GM23248 (cell line): ENCODE results near the gene CTAGE1. TPM values are rescaled to one million over a fixed set of nuclear protein-coding genes. Genes with fewer than 3 reads are reported as not detected.
A peak's percentile ranks its signal among the peaks of the same experiment; 100 is the strongest.

ENCODE experiments used
- DNase-seq: peaks from one replicate; pipeline ENCODE4 v3.0.0-alpha.2; 2015
- H2AFZ ChIP-seq: fragments of 200-600 bp; sonication (generic); 2 replicates; pipeline ENCODE4 v1.6.1; 2016; ENCODE audit warnings: antibody characterized with exemption
- H3F3A ChIP-seq: fragments of 200-600 bp; sonication (generic); 2 replicates; pipeline ENCODE4 v1.6.1; 2016; ENCODE audit warnings: mild to moderate bottlenecking, antibody characterized with exemption, mixed run types; ENCODE audit not compliant: insufficient read depth
- H3K27ac ChIP-seq: fragments of 200-600 bp; sonication (generic); 2 replicates; pipeline ENCODE4 v1.5.1; 2016; ENCODE audit warnings: mild to moderate bottlenecking
- H3K27me3 ChIP-seq: fragments of 200-600 bp; sonication (generic); replicated peaks from 2 replicates; pipeline ENCODE4 v1.6.1; 2016; ENCODE audit warnings: mild to moderate bottlenecking; ENCODE audit not compliant: insufficient read depth
- H3K36me3 ChIP-seq: fragments of 200-600 bp; sonication (generic); 2 replicates; pipeline ENCODE4 v1.6.1; 2016; ENCODE audit warnings: low read depth, mild to moderate bottlenecking
- H3K4me1 ChIP-seq: fragments of 200-600 bp; sonication (generic); 2 replicates; pipeline ENCODE4 v1.6.1; 2016; ENCODE audit warnings: mild to moderate bottlenecking; ENCODE audit not compliant: insufficient read depth
- H3K4me2 ChIP-seq: fragments of 200-600 bp; sonication (generic); one replicate; pipeline ENCODE4 v1.6.1; 2016; ENCODE audit warnings: mild to moderate bottlenecking; ENCODE audit not compliant: unreplicated experiment
- H3K4me3 ChIP-seq: fragments of 200-600 bp; sonication (generic); 2 replicates; pipeline ENCODE4 v1.5.1; 2016; ENCODE audit warnings: mild to moderate bottlenecking
- H3K79me2 ChIP-seq: fragments of 200-600 bp; sonication (generic); 2 replicates; pipeline ENCODE4 v1.6.1; 2016; ENCODE audit warnings: mild to moderate bottlenecking; ENCODE audit not compliant: insufficient read depth
- H3K9ac ChIP-seq: fragments of 200-600 bp; sonication (generic); 2 replicates; pipeline ENCODE4 v1.6.1; 2016; ENCODE audit warnings: mild to moderate bottlenecking
- H3K9me2 ChIP-seq: fragments of 200-600 bp; sonication (generic); 2 replicates; pipeline ENCODE4 v1.6.1; 2016; ENCODE audit warnings: mixed run types, mild to moderate bottlenecking, moderate library complexity; ENCODE audit not compliant: insufficient read depth
- H3K9me3 ChIP-seq: fragments of 200-600 bp; sonication (generic); one replicate; pipeline ENCODE4 v1.6.1; 2017; ENCODE audit warnings: low read depth
- H4K20me1 ChIP-seq: fragments of 200-600 bp; sonication (generic); 2 replicates; pipeline ENCODE4 v1.6.0; 2016; ENCODE audit not compliant: insufficient read depth
- EZH2 ChIP-seq: fragments of 200-600 bp; sonication (generic); IDR thresholded peaks from 2 replicates; pipeline ENCODE4 v1.6.1; 2018; ENCODE audit warnings: antibody characterized with exemption, mild to moderate bottlenecking; ENCODE audit not compliant: insufficient read depth, poor library complexity, severe bottlenecking
- EZH2phosphoT487 ChIP-seq: fragments of 200-600 bp; sonication (generic); IDR thresholded peaks from 2 replicates; pipeline ENCODE4 v1.6.1; 2018; ENCODE audit warnings: antibody characterized with exemption, moderate library complexity, mild to moderate bottlenecking, low read depth; ENCODE audit not compliant: insufficient read depth
- WGBS, 2 experiments: methylation state at CpG; one replicate each; pipeline ENCODE4 v1.1.6; 2015 to 2017; ENCODE audit warnings: low lambda C conversion rate in 2 of 2, low coverage in 1 of 2; ENCODE audit errors: missing lambda C conversion rate in 2 of 2; 5-methylcytosine and 5-hydroxymethylcytosine counted together
- in situ Hi-C: fragments of 300-500 bp; cut with MboI; formaldehyde crosslinking; loops from 2 replicates; pipeline ENCODE4 v1.15.0; 2020
- polyA plus RNA-seq: library from polyadenylated mRNA; unstranded; fragments of >200 nt; fragmentation: Nextera tagmentation; extraction: Ambion mirVana; gene quantifications from 2 replicates; pipeline ENCODE4 v1.2.1, GENCODE V29; 2016
- total RNA-seq: library from RNA; depleted of rRNA; stranded (reverse); fragments of >200 nt; shearing (Covaris generic); gene quantifications from 2 replicates; pipeline ENCODE4 v1.2.3, GENCODE V29; 2014; rRNA removed

CTAGE1 gene
- total RNA-seq, result 0.11 TPM in 1 of 2 replicates, not detected in the other
- 0.06 TPM in 1 of 2 replicates, not detected in the other for polyA plus RNA-seq

- in situ Hi-C loops, result no loop called here
These were observed at the start of gene CTAGE1 for GRCh38 chr18:22417496-22418188. CTAGE1 (minus strand) TSS chr18:22417915; CDS start chr18:22417811, 104 bp downstream.

GRCh38 chr18:22466608-22467395, 49.1 kb upstream of the CTAGE1 start:
- no peaks in the 10 kb centered on the region for H3K79me2 ChIP-seq
- H3F3A ChIP-seq, result peaks cover 42% of the 10 kb centered on the region
- no peak overlapping the region for H2AFZ ChIP-seq
- DNase-seq, result peak; percentile 80
- TF ChIP-seq EZH2phosphoT487, result no peak
- TF ChIP-seq EZH2, result no peak
- H3K9ac ChIP-seq, result peak overlapping the region; percentile 67
- no peaks in the 10 kb centered on the region for H4K20me1 ChIP-seq
- H3K4me3 ChIP-seq, result peak overlapping the region; percentile 52
- no peaks in the 10 kb centered on the region for H3K27me3 ChIP-seq
- in situ Hi-C loops, result no loop called here
- no peaks in the 10 kb centered on the region for H3K9me2 ChIP-seq
- WGBS, 2 experiments, result 8 to 15% methylated on average over 3 of the region's 3 CpGs
- H3K36me3 ChIP-seq, result no peaks in the 10 kb centered on the region
- peak overlapping the region; percentile 69 for H3K4me2 ChIP-seq
- peak overlapping the region; percentile 94 for H3K27ac ChIP-seq
- H3K4me1 ChIP-seq, result peaks cover 37% of the 10 kb centered on the region
- H3K9me3 ChIP-seq, result no peaks in the 10 kb centered on the region

More at GRCh38 chr18:22417496-22418188, at the start of gene CTAGE1:
- 87 to 90% methylated on average over 23 to 24 of the region's 24 CpGs for WGBS, 2 experiments
- H4K20me1 ChIP-seq, result no peaks in the 10 kb centered on the region
- DNase-seq, result peak; percentile 21
- H3K27ac ChIP-seq, result no peak within 1 kb of the TSS
- H3K9me2 ChIP-seq, result no peaks in the 10 kb centered on the region
- H3K79me2 ChIP-seq, result no peaks in the 10 kb centered on the region
- no peaks in the 10 kb centered on the region for H3K36me3 ChIP-seq
- no peaks in the 10 kb centered on the region for H3K9me3 ChIP-seq
- no peak within 1 kb of the TSS for H3K4me2 ChIP-seq
- TF ChIP-seq EZH2phosphoT487 (no peak), EZH2 (no peak)
- peaks cover 18% of the 10 kb centered on the region for H3F3A ChIP-seq
- no peak within 1 kb of the TSS for H3K4me3 ChIP-seq
- H2AFZ ChIP-seq, result no peak within 1 kb of the TSS
- no peaks in the 10 kb centered on the region for H3K27me3 ChIP-seq
- peaks cover 16% of the 10 kb centered on the region for H3K4me1 ChIP-seq
- H3K9ac ChIP-seq, result no peak within 1 kb of the TSS

- WGBS, 2 experiments, result 22 to 23% methylated on average over 3 of the region's 3 CpGs
- H4K20me1 ChIP-seq, result no peaks in the 10 kb centered on the region
- no peaks in the 10 kb centered on the region for H3K79me2 ChIP-seq
- no peaks in the 10 kb centered on the region for H3K36me3 ChIP-seq
- TF ChIP-seq EZH2phosphoT487 (no peak), EZH2 (no peak)
- H3K9me2 ChIP-seq, result no peaks in the 10 kb centered on the region
- H3K27ac ChIP-seq, result peak overlapping the region; percentile 94
- peak overlapping the region; percentile 52 for H3K4me3 ChIP-seq
- H3F3A ChIP-seq, result peaks cover 33% of the 10 kb centered on the region
- H3K4me1 ChIP-seq, result peaks cover 28% of the 10 kb centered on the region
- in situ Hi-C loops, result no loop called here
- H3K9ac ChIP-seq, result peak overlapping the region; percentile 67
- 0 out of 2 replicates have a peak overlapping the region, but pooled peaks have one; percentile 7 for H2AFZ ChIP-seq
- no peaks in the 10 kb centered on the region for H3K27me3 ChIP-seq
- peak overlapping the region; percentile 69 for H3K4me2 ChIP-seq
- DNase-seq, result peak; percentile 99
- H3K9me3 ChIP-seq, result no peaks in the 10 kb centered on the region
These were observed 48.2 kb upstream of the CTAGE1 start for GRCh38 chr18:22465859-22466457.

- WGBS, 2 experiments, result 92 to 97% methylated on average over 5 of the region's 5 CpGs
- no peaks in the 10 kb centered on the region for H3K9me2 ChIP-seq
- no peaks in the 10 kb centered on the region for H3K9me3 ChIP-seq
- no peak overlapping the region for H3K4me3 ChIP-seq
- TF ChIP-seq EZH2phosphoT487, result no peak
- TF ChIP-seq EZH2, result no peak
- H4K20me1 ChIP-seq, result no peaks in the 10 kb centered on the region
- no peak overlapping the region for H3K4me2 ChIP-seq
- no peaks in the 10 kb centered on the region for H3K36me3 ChIP-seq
- no peak for DNase-seq
- H3F3A ChIP-seq, result peaks cover 17% of the 10 kb centered on the region
- H3K27ac ChIP-seq, result no peak overlapping the region
- no peaks in the 10 kb centered on the region for H3K27me3 ChIP-seq
- peak overlapping the region; percentile 38; the same call in 1 of the 2 replicates for H2AFZ ChIP-seq
- in situ Hi-C loops, result no loop called here
- H3K79me2 ChIP-seq, result no peaks in the 10 kb centered on the region
- H3K4me1 ChIP-seq, result peaks cover 21% of the 10 kb centered on the region
- no peak overlapping the region for H3K9ac ChIP-seq
These were observed 45.4 kb upstream of the CTAGE1 start for GRCh38 chr18:22463076-22463475.
